ENCODE measurements around the gene ANKRD52.
"Not testable (repeated sequence)": the region's sequence is repeated elsewhere in the genome, so short reads cannot be mapped to it uniquely, and the experiment has no call there.

Gene ANKRD52

DNA sequence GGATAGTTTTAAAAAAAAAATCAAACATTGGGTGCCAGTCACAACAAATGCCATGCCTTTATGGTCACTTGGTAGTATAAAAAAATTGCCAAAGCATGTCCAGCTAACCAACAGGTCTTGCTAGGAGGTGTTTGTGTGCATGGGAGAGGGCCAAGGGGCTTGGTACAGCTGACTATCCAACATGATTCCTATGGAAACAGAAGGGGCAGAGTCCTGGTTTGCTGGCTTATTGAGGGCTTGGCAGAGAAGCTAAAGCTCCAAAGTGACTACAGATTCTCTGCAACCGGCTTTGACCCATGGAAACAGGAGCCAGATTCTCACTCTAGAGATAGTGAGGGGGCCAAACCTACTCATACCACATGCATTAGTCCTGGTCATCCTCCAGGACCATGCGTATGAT is 14.3 kb upstream of the ANKRD52 start:
- not testable (repeated sequence) for DNase-seq (ENCODE audit: low spot score)

DNA sequence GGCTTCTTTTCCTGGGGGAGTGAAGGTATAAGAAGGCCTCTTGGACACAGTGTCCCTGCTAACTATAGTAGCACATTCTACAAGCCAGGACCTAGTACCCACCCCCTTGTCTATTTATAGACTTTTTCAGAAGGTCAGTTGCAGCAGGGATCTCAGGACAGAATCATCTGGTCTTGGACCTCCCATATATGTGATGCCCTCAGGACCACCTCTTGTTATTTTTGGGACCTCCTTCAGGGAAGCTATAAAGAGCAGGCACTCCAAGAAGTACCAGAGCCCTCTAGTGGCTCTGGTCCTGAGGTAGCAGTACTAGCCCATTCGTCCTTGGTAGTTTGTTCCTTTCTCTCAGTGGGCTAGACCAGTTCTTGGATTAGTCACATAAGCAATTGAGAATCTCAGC is 12.8 kb upstream of the ANKRD52 start:
- no peak for DNase-seq (ENCODE audit: low spot score)

GRCh38 chr12:56267443-56268071 is 9.4 kb upstream of the ANKRD52 start:
- no peak for DNase-seq (ENCODE audit: low spot score)

DNA sequence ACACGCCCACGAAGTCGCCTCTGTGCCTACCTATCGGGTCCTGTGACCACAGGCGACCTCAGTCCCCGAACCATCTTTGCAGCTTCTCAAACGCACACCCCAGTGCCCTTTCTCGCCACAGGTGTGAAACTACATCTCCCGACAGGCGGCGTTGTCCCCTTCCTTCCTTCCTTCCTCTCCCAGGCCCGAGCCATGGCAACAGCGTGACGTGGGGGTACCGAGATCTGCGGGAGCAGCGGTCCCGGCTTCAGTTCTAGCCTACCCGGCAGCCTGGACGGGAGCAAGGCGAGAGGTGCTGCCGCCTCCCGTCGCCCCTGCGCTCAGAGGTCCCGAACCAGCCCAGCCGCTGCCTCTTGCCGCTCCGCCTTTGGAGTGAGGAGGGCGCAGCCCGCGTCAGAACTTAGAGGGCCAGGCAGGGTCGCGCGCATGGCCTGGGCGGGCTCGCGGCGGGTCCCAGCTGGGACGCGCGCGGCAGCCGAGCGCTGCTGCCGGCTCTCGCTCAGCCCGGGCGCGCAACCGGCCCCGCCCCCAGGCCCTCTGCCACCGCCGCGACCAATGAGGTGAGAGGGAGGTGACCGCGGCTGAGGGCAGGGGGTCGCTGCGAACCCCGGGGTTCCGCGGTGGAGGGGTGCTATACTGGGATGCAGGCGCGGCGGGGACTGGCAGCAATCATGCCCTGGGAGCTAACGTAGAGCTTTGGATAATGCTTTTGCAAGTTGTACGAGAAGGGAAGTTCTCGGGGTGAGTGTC is 8.7 kb upstream of the ANKRD52 start, which contains the start of gene COQ10A:
Gene COQ10A (plus strand): TSS at position 250 of the 750 bp plus-strand sequence. CDS start 177 bp downstream, at position 427.
- DNase-seq (ENCODE audit: low spot score): peak; percentile 80

DNA sequence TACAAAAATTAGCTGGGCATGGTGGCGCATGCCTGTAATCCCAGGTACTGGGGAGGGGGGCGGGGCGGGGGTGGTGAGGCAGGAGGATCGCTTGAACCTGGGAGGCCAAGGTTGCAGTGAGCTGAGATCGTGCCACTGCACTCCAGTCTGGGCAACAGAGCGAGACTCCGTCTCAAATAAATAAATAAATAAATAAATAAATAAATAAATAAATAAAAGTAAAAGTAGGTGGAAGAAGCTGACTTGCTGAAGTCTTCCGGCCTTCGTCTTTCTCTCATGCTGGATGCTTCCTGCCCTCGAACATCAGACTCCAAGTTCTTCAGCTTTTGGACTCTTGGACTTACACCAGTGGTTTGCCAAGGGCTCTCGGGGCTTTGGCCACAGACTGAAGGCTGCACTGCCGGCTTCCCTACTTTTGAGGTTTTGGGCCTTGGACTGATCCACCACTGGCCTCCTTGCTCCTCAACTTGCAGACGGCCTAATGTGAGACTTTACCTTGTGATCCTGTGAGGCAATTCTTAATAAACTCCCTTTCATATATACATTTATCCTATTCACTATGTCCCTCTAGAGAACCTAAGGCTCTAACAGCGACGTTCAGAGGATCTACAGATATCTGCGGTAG is 8.0 kb upstream of the ANKRD52 start:
- DNase-seq (ENCODE audit: low spot score): not testable (repeated sequence)

- DNase-seq (ENCODE audit: low spot score): not testable (repeated sequence)
Measured at GRCh38 chr12:56262955-56263354, 4.8 kb upstream of the ANKRD52 start.

GRCh38 chr12:56261503-56262232 is 3.5 kb upstream of the ANKRD52 start:
- DNase-seq (ENCODE audit: low spot score): no peak

DNA sequence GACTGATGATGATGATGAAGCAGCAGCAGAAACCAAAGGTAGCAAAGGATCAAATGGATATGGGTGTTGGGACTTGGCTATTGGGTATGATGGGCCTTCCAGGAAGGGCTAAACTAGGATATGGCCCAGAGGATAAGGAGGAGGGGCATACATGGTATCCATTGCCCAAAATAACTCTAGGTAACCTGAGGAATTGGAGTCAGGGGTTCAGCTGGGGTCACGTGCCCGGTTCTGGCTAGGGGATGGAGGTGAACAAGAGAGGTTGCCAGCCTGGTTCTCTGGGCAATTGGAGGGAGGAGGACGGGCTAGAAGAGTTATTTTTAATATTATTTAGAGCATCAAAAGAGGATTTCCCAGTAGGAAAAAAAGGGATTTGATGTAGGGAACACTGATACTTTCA is 2.7 kb upstream of the ANKRD52 start:
- no peak for DNase-seq (ENCODE audit: low spot score)

- DNase-seq (ENCODE audit: low spot score): no peak
Measured at GRCh38 chr12:56260380-56260779, 2.2 kb upstream of the ANKRD52 start.

GRCh38 chr12:56258820-56259183 is 618 bp upstream of the ANKRD52 start:
- DNase-seq (ENCODE audit: low spot score): no peak

- DNase-seq (ENCODE audit: low spot score): no peak
Measured at GRCh38 chr12:56257491-56258067, 605 bp downstream of the ANKRD52 start.

- DNase-seq (ENCODE audit: low spot score): no peak
Measured at GRCh38 chr12:56257071-56257470, 1.1 kb downstream of the ANKRD52 start.

DNA sequence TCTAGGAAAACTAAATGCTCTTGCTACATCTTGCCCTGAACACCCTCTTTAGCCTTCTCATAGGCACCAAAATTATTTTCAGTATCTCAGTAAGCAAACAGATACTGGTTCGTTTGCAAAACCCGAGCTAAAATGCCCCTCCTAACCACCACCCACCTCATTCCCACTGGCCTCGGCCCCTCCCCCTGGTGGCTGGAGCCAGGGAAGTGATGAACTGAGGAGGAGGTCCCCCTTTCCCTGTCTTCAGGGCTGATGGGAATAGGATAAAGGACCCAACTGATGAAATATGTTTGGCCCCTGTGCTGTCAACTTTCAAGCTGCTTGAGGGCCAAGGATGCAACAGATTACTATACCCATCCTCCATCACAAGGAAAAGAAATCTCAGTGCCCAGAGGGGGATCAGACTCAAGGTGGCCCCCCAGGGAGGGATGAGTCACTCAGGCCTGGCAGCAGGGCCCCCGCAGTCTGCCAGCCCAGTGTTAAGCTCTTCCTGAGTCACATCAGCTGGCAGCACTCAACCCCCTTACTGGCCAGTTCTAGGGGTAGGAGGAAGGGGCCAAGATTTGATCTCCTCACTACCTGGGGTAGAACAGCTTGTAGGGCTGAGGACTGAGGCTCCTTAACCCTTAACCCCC is 1.7 kb downstream of the ANKRD52 start:
- DNase-seq (ENCODE audit: low spot score): peak; percentile 35

DNA sequence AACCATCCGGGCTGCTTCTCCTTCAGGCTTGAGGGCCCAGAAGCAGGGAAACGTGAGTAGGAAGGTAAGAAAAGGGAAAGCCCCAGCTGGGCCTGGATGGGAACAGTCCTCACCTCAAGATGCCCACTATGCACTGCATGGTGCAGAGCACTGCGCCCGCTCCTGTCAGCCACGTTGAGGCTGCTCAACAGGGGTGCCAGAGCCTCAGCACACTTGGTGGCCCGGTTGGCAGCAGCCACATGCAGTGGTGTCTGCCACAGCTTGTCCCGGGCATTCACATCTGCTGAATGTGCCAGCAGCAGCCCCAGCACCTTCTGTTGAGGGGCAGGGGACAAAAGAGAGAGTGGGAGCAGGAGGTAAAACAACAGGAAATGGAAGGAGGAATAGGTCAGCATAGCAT is 2.5 kb downstream of the ANKRD52 start:
- no peak for DNase-seq (ENCODE audit: low spot score)

GRCh38 chr12:56253091-56253490 is 5.1 kb downstream of the ANKRD52 start:
- peak; percentile 79 for DNase-seq (ENCODE audit: low spot score)

GRCh38 chr12:56252649-56253048 is 5.5 kb downstream of the ANKRD52 start:
- no peak for DNase-seq (ENCODE audit: low spot score)

DNA sequence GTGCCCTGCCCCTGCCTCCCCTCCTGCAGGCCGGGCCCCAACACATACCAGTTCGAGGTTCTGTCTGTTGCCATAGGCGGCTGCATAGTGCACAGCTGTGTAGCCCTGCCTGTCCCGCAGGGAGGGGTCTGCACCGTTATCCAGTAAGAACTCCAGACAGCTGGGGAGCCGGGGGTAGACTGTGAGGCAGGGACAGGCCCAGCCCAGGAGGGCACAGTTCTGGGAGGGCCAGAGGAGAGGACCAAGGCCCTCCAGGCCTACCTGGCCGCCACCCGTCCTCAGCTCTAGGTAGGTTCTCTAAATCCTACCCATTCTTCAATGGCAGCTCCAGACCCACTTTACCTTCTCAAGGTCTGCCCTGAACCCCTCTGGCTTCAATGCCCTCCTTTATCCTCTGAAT is 9.5 kb downstream of the ANKRD52 start:
- DNase-seq (ENCODE audit: low spot score): no peak

GRCh38 chr12:56247923-56248322 is 10.3 kb downstream of the ANKRD52 start:
- DNase-seq (ENCODE audit: low spot score): no peak

DNA sequence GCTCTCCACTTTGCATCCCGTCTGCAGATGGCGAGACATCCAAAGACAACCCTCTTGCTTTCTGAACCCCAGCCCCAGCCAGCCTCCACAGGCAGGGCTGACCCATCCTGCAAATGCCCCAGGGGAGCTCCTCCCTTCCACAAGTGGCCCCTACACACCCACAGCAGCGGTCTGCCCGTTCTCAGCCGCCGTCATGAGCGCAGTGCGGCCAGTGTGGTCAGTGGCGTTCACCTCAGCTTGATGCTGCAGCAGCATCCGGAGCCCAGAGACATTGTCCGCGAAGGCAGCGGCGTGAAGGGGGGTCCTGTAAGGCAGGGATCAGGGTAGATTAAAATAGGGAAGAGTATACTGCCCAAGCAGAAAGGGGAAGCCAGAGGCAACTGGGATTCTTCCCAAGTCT is 13.7 kb downstream of the ANKRD52 start:
- DNase-seq (ENCODE audit: low spot score): no peak

- peak; percentile 88 for DNase-seq (ENCODE audit: low spot score)
Measured at GRCh38 chr12:56243731-56244181, 14.4 kb downstream of the ANKRD52 start.

GRCh38 chr12:56242986-56243385 is 15.2 kb downstream of the ANKRD52 start:
- no peak for DNase-seq (ENCODE audit: low spot score)

All from hematopoietic multipotent progenitor cell treated with erythropoietin and hydrocortisone succinate and interleukin-3 and kit ligand, for 15 days (in vitro differentiated cells).